ENCODE results near the gene RTN3.

- TF ChIP-seq ZFX (CRISPR knock-in tag; IDR thresholded peaks at IDR 0.05) (no peak), FOXK1 (CRISPR knock-in tag; IDR thresholded peaks at IDR 0.05; ENCODE audit: borderline replicate concordance) (no peak), ZNF253 (CRISPR knock-in tag; conservative IDR thresholded peaks at IDR 0.05) (no peak), KLF10 (CRISPR knock-in tag; IDR thresholded peaks at IDR 0.05) (no peak), ZNF311 (CRISPR knock-in tag; IDR thresholded peaks at IDR 0.05) (no peak), ETV5 (CRISPR knock-in tag; IDR thresholded peaks at IDR 0.05; ENCODE audit: low read depth) (no peak), SMARCB1 (IDR thresholded peaks at IDR 0.05; ENCODE audit: insufficient read length, low read depth) (no peak), MAX (CRISPR knock-in tag; IDR thresholded peaks at IDR 0.05) (no peak), ZBTB8A (IDR thresholded peaks at IDR 0.05; ENCODE audit: partially characterized antibody) (no peak), TAF15 (IDR thresholded peaks at IDR 0.05; ENCODE audit: low read depth, low read length) (no peak)
These were observed 42.0 kb upstream of the RTN3 start for GRCh38 chr11:63639199-63639832.

Data from K562 (cell line).